SH-SY5Y (cell line): ENCODE measurements around the gene GPR31.

Experiments used
- GATA2 ChIP-seq: IDR thresholded peaks from 2 replicates; pipeline ENCODE4 v1.6.1; 2011; ENCODE audit warnings: mild to moderate bottlenecking, low read depth, low read length
- GATA3 ChIP-seq: IDR thresholded peaks from 2 replicates; pipeline ENCODE4 v1.6.1; 2011; ENCODE audit warnings: low read depth, mild to moderate bottlenecking, low read length, moderate library complexity

DNA sequence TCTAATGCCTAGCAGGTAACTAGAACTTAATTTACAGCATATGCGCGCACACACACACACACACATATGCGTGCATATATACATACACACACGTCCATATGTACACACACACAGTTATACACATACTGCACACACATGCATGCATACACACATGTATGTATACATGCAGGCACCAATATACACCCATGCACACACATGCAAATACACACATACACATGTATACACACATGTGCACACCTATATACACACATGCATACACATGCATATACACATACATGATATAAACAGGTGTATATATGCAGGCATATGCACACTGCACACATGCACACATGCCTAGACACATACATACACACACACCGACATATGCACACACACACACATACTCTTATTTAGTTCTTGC is 33.0 kb downstream of the GPR31 start:
- no peak for TF ChIP-seq GATA3
- TF ChIP-seq GATA2 = no peak
